K562 (cell line): Measurements from ENCODE around the gene FAM53B. TPM values are rescaled to one million over a fixed set of nuclear protein-coding genes. Genes with fewer than 3 reads are reported as not detected.

ENCODE experiments used
- ATAC-seq: fragments of 200-7000 bp; cut with Tn5 transposase; 3 replicates; pipeline ENCODE4 v1.9.1; 2020; ENCODE audit warnings: moderate library complexity
- BruUV-seq: library from RNA; stranded (reverse); fragments of 400-500 nt; replicated peaks from 2 replicates; lab custom pipeline; 2021; lab: Mats Ljungman, UMichigan
- CTCF ChIA-PET: fragments of 300-600 bp; formaldehyde crosslinking; extraction: SDS; loops from one replicate; lab custom pipeline; 2021; ENCODE audit warnings: low intra/inter-chr PET ratio; lab: Yijun Ruan, JAX
- POLR2A ChIA-PET: fragments of 300-600, 350-650 bp; sonication (Branson Sonifier 250); formaldehyde crosslinking; extraction: SDS; loops from one replicate; lab custom pipeline; 2021; ENCODE audit warnings: antibody characterized with exemption, inconsistent platforms; lab: Yijun Ruan, JAX
- DNase-seq, 4 experiments: peaks; one replicate each; pipeline versions ENCODE4 v3.0.0 to v3.0.0-alpha.2; 2011 to 2018; ENCODE audit warnings: low spot score in 3 of 4, mixed read lengths in 3 of 4; ENCODE audit errors: extremely low read depth in 1 of 4
- FAIRE-seq: peaks from 2 replicates; lab custom pipeline; 2011; peaks lifted over from hg19 to GRCh38; lab: Jason Lieb, UNC
- H2AFZ ChIP-seq: 2 replicates; pipeline ENCODE4 v1.6.0; 2011; ENCODE audit warnings: low read depth, low read length, control low read depth, inconsistent platforms
- H3K27ac ChIP-seq: fragments of 200-600 bp; 3 replicates; pipeline ENCODE4 v1.8.0; 2011; ENCODE audit warnings: low read depth, mild to moderate bottlenecking, control low read depth, inconsistent platforms, low read length, moderate library complexity, mixed read lengths; ENCODE audit errors: extremely low read depth
- H3K27me3 ChIP-seq, 2 experiments: fragments of 300-600 bp in 1 of 2; 2 replicates in 1 of 2; 3 replicates in 1 of 2; pipeline versions ENCODE4 v1.6.0 to v1.8.0; 2011; ENCODE audit warnings: inconsistent platforms in 2 of 2, low read length in 2 of 2, mild to moderate bottlenecking in 1 of 2, mixed read lengths in 1 of 2, moderate library complexity in 1 of 2; ENCODE audit not compliant: control insufficient read depth in 2 of 2, insufficient read depth in 2 of 2
- H3K36me3 ChIP-seq: fragments of 300-600 bp; 3 replicates; pipeline ENCODE4 v1.8.0; 2011; ENCODE audit warnings: mild to moderate bottlenecking, low read length, inconsistent platforms; ENCODE audit not compliant: control insufficient read depth, insufficient read depth
- H3K4me1 ChIP-seq, 2 experiments: fragments of 200-600 bp in 1 of 2; replicated peaks in 1 of 2; 2 replicates in 1 of 2; 3 replicates in 1 of 2; pipeline versions ENCODE4 v1.5.1 to v1.8.0; 2011; ENCODE audit warnings: inconsistent platforms in 2 of 2, low read length in 2 of 2, mild to moderate bottlenecking in 1 of 2, mixed read lengths in 1 of 2, moderate library complexity in 1 of 2; ENCODE audit not compliant: control insufficient read depth in 2 of 2, insufficient read depth in 2 of 2
- H3K4me2 ChIP-seq: 2 replicates; pipeline ENCODE4 v1.6.1; 2011; ENCODE audit warnings: low read length, control low read depth, inconsistent platforms, mixed read lengths; ENCODE audit not compliant: insufficient read depth
- H3K4me3 ChIP-seq: fragments of 200-600 bp; sonication (generic), shearing (Covaris generic); 2 replicates; pipeline ENCODE4 v1.5.1; 2016; ENCODE audit warnings: control low read depth, inconsistent platforms
- H3K79me2 ChIP-seq: fragments of 200-600 bp; 3 replicates; pipeline ENCODE4 v1.8.0; 2011; ENCODE audit warnings: low read length, inconsistent platforms; ENCODE audit not compliant: control insufficient read depth, insufficient read depth
- H3K9ac ChIP-seq, 2 experiments: 2 replicates each; pipeline versions ENCODE4 v1.6.0 to v1.6.1; 2011; ENCODE audit warnings: low read depth in 2 of 2, low read length in 2 of 2, control low read depth in 1 of 2, inconsistent platforms in 1 of 2, mild to moderate bottlenecking in 1 of 2, mixed read lengths in 1 of 2; ENCODE audit not compliant: insufficient read depth in 1 of 2
- H3K9me1 ChIP-seq: one replicate; pipeline ENCODE4 v1.6.0; 2011; ENCODE audit warnings: inconsistent platforms, mild to moderate bottlenecking, low read length, moderate library complexity; ENCODE audit not compliant: control insufficient read depth, insufficient read depth
- H3K9me3 ChIP-seq: replicated peaks from 2 replicates; pipeline ENCODE4 v1.5.1; 2011; ENCODE audit warnings: low read depth, low read length, inconsistent platforms; ENCODE audit not compliant: control insufficient read depth, insufficient read depth
- H4K20me1 ChIP-seq: replicated peaks from 2 replicates; pipeline ENCODE4 v1.6.1; 2011; ENCODE audit warnings: low read length, inconsistent platforms, mixed read lengths; ENCODE audit not compliant: control insufficient read depth, insufficient read depth
- CREB3L1 ChIP-seq: fragments of 450-650 bp; IDR thresholded peaks from 2 replicates; pipeline ENCODE4 v1.6.1; 2014; ENCODE audit warnings: low read depth, mild to moderate bottlenecking, moderate library complexity, borderline replicate concordance
- DMBX1 ChIP-seq: fragments of 250-450 bp; sonication (Bioruptor Pico); IDR thresholded peaks from 2 replicates; pipeline ENCODE4 v1.8.0; 2022; ENCODE audit warnings: inconsistent platforms, mild to moderate bottlenecking, moderate library complexity, borderline replicate concordance
- MAFF ChIP-seq: IDR thresholded peaks from 2 replicates; pipeline ENCODE4 v1.6.1; 2012; ENCODE audit warnings: low read length, improper control_type of control experiment
- NONO ChIP-seq, 2 experiments: fragments of 200-400 bp in 1 of 2; fragments of 450-650 bp in 1 of 2; formaldehyde crosslinking in 1 of 2; IDR thresholded peaks; 2 replicates each; pipeline ENCODE4 v1.6.1; 2017; ENCODE audit warnings: low read depth in 2 of 2, mild to moderate bottlenecking in 2 of 2, moderate library complexity in 2 of 2, low read length in 1 of 2
- POLR2H ChIP-seq: IDR thresholded peaks from 2 replicates; pipeline ENCODE4 v1.6.1; 2016; ENCODE audit warnings: missing genetic modification characterization, low read depth, mild to moderate bottlenecking, control low read depth, missing compliant biosample characterization, moderate library complexity
- RBM39 ChIP-seq: fragments of 200-400 bp; formaldehyde crosslinking; optimal IDR thresholded peaks from 2 replicates; pipeline ENCODE3; 2018; ENCODE audit warnings: low read depth, low read length
- SRSF3 ChIP-seq: fragments of 200-400 bp; formaldehyde crosslinking; IDR thresholded peaks from 2 replicates; pipeline ENCODE4 v1.6.1; 2016; ENCODE audit warnings: mild to moderate bottlenecking, low read length, moderate library complexity; ENCODE audit not compliant: insufficient read depth
- ZNF23 ChIP-seq: fragments of 250-450 bp; sonication (Bioruptor Pico); IDR thresholded peaks from 2 replicates; pipeline ENCODE4 v1.4.0; 2020; ENCODE audit warnings: mild to moderate bottlenecking
- ZNF707 ChIP-seq: fragments of 250-450 bp; sonication (Bioruptor Pico); conservative IDR thresholded peaks from 2 replicates; pipeline ENCODE4 v1.8.0; 2022; ENCODE audit warnings: inconsistent platforms, mild to moderate bottlenecking, moderate library complexity
- ZNF778 ChIP-seq: fragments of 450-650 bp; formaldehyde crosslinking; IDR thresholded peaks from 2 replicates; pipeline ENCODE4 v1.4.0; 2020; ENCODE audit warnings: mild to moderate bottlenecking, moderate library complexity
- WGBS: fragments of 100-300 bp; shearing (Covaris generic); methylation state at CpG from one replicate; pipeline ENCODE4 v1.1.6; 2016; ENCODE audit warnings: low coverage, mixed read lengths; ENCODE audit not compliant: insufficient coverage; ENCODE audit errors: missing lambda C conversion rate; 5-methylcytosine and 5-hydroxymethylcytosine counted together
- in situ Hi-C: fragments of 300-500 bp; cut with MboI; formaldehyde crosslinking; loops from 4 replicates; pipeline ENCODE4 v1.15.0; 2018; ENCODE audit warnings: inconsistent platforms, mixed read lengths
- intact Hi-C: fragments of 100-400 bp; cut with micrococcal nuclease; formaldehyde crosslinking; loops from 2 replicates; pipeline ENCODE4 v1.14.2; 2022
- polyA plus RNA-seq, 8 experiments: library from polyadenylated mRNA; depleted of rRNA in 4 of 8; stranded (reverse) in 5 of 8; unstranded in 3 of 8; fragments of >200 nt; fragmentation: Nextera tagmentation in 2 of 8; fragmentation: Illumina TruSeq in 1 of 8; extraction: Ambion mirVana in 2 of 8; extraction: Trizol in 1 of 8; gene quantifications; 2 replicates each; pipeline versions ENCODE4 v1.2.1 to v1.2.3, GENCODE V29; 2011 to 2014; ENCODE audit warnings: inconsistent platforms in 1 of 8, missing spikeins in 1 of 8
- total RNA-seq, 7 experiments: library from RNA; depleted of rRNA in 6 of 7; stranded (reverse); fragments of >200 nt in 6 of 7; fragmentation: Illumina TruSeq in 2 of 7; extraction: Trizol in 2 of 7; gene quantifications; 2 replicates each; pipeline versions ENCODE4 v1.2.1 to v1.2.3, GENCODE V29; 2011 to 2021; ENCODE audit warnings: low replicate concordance in 1 of 7

The FAM53B gene
- total and polyA plus RNA-seq, 9 of the 15 experiments (the other 6 are each of a cell fraction or from before 2014, with no cell fraction given), result 0.03 to 16.5 (median 5.0) TPM

DNA sequence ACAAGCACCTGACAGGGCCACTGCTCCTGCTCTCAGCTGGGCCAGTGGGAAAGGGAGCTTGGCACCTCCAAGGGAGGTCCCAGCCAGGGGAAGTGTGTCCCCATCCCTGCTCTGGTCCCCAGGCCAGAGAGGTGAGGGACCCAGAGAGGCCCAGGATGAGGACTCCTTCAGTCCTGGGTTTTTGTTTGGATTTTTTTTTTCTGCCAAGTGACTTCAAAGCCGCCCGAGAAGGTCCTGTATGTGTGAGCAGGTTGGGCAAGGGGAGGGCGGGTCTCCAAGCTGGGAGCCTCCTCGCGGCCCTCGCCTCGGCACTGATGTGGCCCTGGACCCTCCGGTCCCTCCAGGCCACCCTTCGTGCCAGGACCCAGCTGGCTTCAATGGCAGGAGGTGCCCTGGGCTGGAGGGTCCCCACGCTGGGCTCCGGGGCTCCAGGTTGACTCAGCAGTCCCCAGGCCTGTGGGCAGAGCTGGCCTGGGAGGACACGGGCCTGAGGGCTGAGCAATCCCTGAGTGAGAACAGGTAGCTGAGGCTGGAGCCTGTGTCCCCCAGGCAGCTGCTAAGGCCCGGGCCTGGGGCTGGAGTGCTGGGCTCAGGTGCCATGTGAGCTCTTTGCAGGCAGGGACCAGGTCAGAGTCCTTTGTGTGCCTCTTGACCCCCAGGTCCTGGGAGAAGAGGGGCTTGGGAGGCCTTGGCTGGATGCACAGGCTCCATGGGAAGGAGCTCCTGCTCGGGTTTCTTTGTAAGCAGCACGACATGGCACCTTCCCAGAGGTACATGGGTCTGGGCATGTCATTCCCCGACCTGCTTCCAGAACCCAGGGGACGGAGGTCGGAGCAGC lies 140.6 kb downstream of the FAM53B start:
- no peak for TF ChIP-seq MAFF
- no peak for TF ChIP-seq RBM39
- TF ChIP-seq ZNF707, result no peak
- TF ChIP-seq NONO (IDR thresholded peaks at IDR 0.05; ENCODE audit: low read depth in 2 of 2, low read length in 1 of 2), result no peak
- TF ChIP-seq POLR2H, result no peak
- no peak for TF ChIP-seq ZNF778 (CRISPR knock-in tag)
- TF ChIP-seq CREB3L1, result no peak
- no peak for TF ChIP-seq SRSF3
- no peak for TF ChIP-seq ZNF23 (CRISPR knock-in tag)
- no peak for TF ChIP-seq DMBX1
- DNase-seq (no peak), FAIRE-seq (no peak), ATAC-seq (no peak)
- no peak overlapping the region for H2AFZ ChIP-seq
- no peak overlapping the region for H3K9ac ChIP-seq
- POLR2A ChIA-PET, result interaction anchor here (0.5 to 1.9 kb wide), 3 partner anchors 11 to 22 kb away, joined by 3 to 8 read pairs (median 4); no protein-coding TSS in a partner anchor
- in situ Hi-C loops, result no loop called here
- H3K36me3 ChIP-seq, result no peaks in the 10 kb centered on the region
- H3K27me3 ChIP-seq, result no peaks in the 10 kb centered on the region
- no peaks in the 10 kb centered on the region for H3K79me2 ChIP-seq
- no peaks in the 10 kb centered on the region for H3K9me3 ChIP-seq
- no TSS peak for BruUV-seq
- 55% methylated on average over 11 of the region's 18 CpGs for WGBS
- H3K27ac ChIP-seq, result no peak overlapping the region
- CTCF ChIA-PET, result no interaction called here
- intact Hi-C loops, result no loop called here
- peaks cover 0 to 43% of the 10 kb centered on the region in 2 experiments; a peak in 2 of 5 replicates for H3K4me1 ChIP-seq
- H3K4me3 ChIP-seq, result no peak overlapping the region
- H3K4me2 ChIP-seq, result no peak overlapping the region
- H4K20me1 ChIP-seq, result peaks cover 4% of the 10 kb centered on the region; the same call in 1 of the 2 replicates
- peaks cover 3% of the 10 kb centered on the region for H3K9me1 ChIP-seq
